GM12878 (cell line): ENCODE measurements around the gene ORAI3.

Experiments used
- CTCF ChIP-seq, 3 experiments: IDR thresholded peaks in 2 of 3; conservative IDR thresholded peaks in 1 of 3; 2 replicates each; pipeline ENCODE4 v1.5.1; 2011; ENCODE audit warnings: low read depth in 3 of 3, low read length in 3 of 3, mild to moderate bottlenecking in 3 of 3, control low read depth in 2 of 3, moderate library complexity in 2 of 3, inconsistent platforms in 1 of 3, mixed read lengths in 1 of 3; ENCODE audit not compliant: control insufficient read depth in 2 of 3, insufficient read depth in 1 of 3; ENCODE audit errors: extremely low read depth in 1 of 3
- EZH2 ChIP-seq: IDR thresholded peaks from 2 replicates; pipeline ENCODE4 v1.6.1; 2012; ENCODE audit warnings: low read depth, mild to moderate bottlenecking, control low read depth, inconsistent platforms, low read length, borderline replicate concordance; ENCODE audit not compliant: control insufficient read depth
- HDAC2 ChIP-seq: fragments of 200-600 bp; sonication (generic); IDR thresholded peaks from 2 replicates; pipeline ENCODE4 v1.6.1; 2017
- MXI1 ChIP-seq: fragments of 150-350 bp; IDR thresholded peaks from 2 replicates; pipeline ENCODE4 v1.6.1; 2011; ENCODE audit warnings: low read depth, mild to moderate bottlenecking, inconsistent platforms, low read length, improper control_type of control experiment
- MYC ChIP-seq: IDR thresholded peaks from 2 replicates; pipeline ENCODE4 v1.6.1; 2011; ENCODE audit warnings: mild to moderate bottlenecking, low read length, moderate library complexity, inconsistent platforms; ENCODE audit not compliant: insufficient read depth, insufficient replicate concordance, insufficient read length, severe bottlenecking
- POLR2A ChIP-seq: IDR thresholded peaks from 2 replicates; pipeline ENCODE4 v1.6.1; 2011; ENCODE audit warnings: low read depth, mild to moderate bottlenecking, low read length
- RBBP5 ChIP-seq: fragments of 200-600 bp; sonication (generic); conservative IDR thresholded peaks from 2 replicates; pipeline ENCODE4 v1.6.1; 2016
- RFX5 ChIP-seq: IDR thresholded peaks from 2 replicates; pipeline ENCODE4 v1.6.1; 2011; ENCODE audit warnings: low read depth, low read length, improper control_type of control experiment
- TAF1 ChIP-seq: IDR thresholded peaks from 2 replicates; pipeline ENCODE4 v1.6.1; 2011; ENCODE audit warnings: mild to moderate bottlenecking, low read depth, low read length, borderline replicate concordance
- USF1 ChIP-seq: IDR thresholded peaks from 2 replicates; pipeline ENCODE4 v1.6.1; 2011; ENCODE audit warnings: borderline replicate concordance, low read depth, mild to moderate bottlenecking, moderate library complexity, mixed read lengths, low read length; ENCODE audit not compliant: insufficient read depth; ENCODE audit errors: extremely low read length

- TF ChIP-seq POLR2A (no peak), RBBP5 (no peak), RFX5 (no peak), MXI1 (no peak), CTCF (IDR thresholded peaks at IDR 0.05 in 2 of 3, conservative IDR thresholded peaks at IDR 0.05 in 1 of 3; ENCODE audit: control insufficient read depth in 2 of 3, extremely low read depth in 1 of 3, insufficient read depth in 1 of 3, low read depth in 3 of 3, low read length in 3 of 3) (no peak), HDAC2 (no peak), TAF1 (no peak), MYC (no peak), USF1 (no peak), EZH2 (no peak)
Measured at GRCh38 chr16:30924913-30925631, 23.8 kb upstream of the ORAI3 start.
